GM18867 (cell line): Measurements from ENCODE around the gene PPM1J.

Experiments
- ATAC-seq: cut with Tn5 transposase; IDR thresholded peaks from one replicate; pipeline ENCODE4 v1.9.1; 2021; ENCODE audit warnings: mild to moderate bottlenecking, moderate library complexity; ENCODE audit not compliant: unreplicated experiment

PPM1J gene

DNA sequence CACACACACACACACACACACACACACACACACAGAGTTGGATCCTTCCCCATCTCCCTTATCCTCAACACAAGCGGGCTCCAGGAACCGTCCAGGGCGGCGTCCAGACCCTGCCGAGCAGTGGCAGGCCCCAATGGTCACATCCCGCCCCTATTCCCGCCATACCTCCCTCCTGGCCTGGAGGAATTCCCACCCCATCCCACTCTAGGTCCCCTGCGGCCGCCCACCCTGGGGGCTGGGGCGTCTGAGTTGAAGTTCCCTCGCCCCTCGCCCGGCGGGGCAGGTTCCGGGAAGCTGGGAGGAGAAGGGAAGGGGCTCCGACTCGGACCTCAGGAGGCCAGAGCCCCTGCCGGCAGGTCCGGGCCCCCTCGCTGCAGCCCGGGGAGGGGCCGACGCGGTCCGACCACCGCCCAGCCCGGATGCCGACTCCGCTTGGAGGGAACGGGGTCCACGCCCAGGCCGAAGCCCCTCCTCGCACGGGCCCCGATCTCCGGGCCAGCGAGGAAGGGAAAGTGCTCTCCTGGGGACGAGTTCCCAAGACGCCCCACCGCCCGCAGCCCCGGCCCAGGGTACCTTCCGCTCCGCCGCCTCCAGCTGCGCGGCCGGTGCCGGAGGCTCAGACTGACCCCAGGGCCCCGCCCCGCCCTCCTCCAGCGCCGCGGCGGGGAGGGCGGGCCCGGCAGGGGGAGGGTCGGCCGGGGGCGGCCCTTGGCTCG lies 8.5 kb downstream of the PPM1J start, which contains the start of gene RHOC:
Gene RHOC (minus strand): TSS at position 623 of the 716 bp plus-strand sequence. CDS start 3,328 bp downstream, outside the sequence.
- peak; percentile 71 for ATAC-seq

DNA sequence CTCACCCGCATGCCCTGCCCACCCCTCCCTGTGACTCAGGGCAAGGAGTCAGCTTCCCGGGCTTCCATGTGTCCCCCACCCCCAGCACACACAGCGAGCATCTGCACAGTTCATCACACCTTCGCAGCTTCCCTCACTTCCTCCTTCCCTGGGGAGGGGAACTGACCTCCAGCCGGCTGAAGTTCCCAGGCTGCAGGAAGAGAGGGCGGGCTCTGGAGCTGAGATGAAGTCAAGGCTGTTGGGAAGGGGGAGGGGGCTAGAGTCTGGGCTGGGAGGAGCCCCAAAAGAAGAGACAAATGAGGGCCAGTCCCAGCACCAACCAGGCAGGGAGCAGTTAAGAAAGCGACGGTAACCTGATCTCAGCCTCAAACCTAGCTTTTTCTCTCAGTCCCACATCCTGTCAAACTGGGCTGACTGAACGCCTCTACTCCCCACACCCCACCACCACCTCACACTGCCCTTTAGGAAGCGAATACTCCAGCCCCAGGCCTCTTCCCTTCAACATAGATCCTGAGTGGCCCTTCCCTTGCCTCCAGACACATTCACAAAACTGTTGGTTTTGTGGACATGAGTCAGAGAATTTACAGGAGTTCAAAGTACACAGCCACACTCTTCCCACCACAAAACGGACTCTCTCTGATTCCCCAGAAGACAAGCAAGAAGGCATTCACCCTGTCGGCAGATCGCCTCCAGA lies 10.1 kb downstream of the PPM1J start:
- peak; percentile 62 for ATAC-seq

DNA sequence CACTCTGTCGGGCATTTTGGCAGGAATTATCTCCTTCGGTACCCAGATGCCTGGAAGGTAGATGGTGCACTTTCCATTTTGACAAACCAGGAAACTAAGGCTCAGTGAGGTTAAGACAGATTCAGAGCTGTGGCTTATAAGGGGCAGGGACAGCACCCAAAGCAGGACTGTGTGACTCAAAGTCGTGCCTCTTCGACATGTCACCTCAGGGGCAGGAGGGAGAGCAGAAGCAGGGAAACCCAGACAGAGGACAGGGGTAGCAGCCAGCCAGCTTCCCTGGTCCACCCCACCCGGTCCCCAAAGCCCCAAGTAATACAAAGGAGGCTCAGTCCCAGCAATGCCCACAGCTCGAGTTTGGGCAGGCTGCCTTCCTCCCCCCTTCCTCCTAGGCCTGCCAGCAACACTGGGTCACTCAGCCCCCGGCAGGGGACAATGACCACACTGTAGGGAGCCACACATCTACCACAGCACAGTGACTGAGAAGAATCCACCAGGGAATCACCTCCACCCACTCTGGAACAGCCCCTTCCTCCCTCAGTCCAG lies 10.7 kb downstream of the PPM1J start:
- no peak for ATAC-seq

DNA sequence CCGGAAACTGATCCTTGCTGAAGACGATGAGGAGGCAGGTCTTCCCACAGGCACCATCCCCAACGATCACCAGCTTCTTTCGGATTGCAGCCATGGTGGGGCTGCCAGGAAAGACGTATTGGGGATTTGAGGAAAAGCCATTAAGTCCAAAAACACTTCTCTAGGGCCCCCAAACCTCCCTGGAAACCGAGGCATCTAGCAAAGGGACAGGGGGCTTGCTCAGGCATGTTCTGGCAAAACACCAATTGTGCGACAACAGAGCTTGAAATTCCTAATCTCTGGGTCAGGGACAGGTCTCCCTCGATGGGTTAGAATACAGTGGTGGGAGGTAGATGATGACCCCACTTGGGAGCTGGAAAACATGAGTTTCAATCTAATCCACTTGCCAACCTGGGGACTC lies 11.4 kb downstream of the PPM1J start:
- no peak for ATAC-seq

DNA sequence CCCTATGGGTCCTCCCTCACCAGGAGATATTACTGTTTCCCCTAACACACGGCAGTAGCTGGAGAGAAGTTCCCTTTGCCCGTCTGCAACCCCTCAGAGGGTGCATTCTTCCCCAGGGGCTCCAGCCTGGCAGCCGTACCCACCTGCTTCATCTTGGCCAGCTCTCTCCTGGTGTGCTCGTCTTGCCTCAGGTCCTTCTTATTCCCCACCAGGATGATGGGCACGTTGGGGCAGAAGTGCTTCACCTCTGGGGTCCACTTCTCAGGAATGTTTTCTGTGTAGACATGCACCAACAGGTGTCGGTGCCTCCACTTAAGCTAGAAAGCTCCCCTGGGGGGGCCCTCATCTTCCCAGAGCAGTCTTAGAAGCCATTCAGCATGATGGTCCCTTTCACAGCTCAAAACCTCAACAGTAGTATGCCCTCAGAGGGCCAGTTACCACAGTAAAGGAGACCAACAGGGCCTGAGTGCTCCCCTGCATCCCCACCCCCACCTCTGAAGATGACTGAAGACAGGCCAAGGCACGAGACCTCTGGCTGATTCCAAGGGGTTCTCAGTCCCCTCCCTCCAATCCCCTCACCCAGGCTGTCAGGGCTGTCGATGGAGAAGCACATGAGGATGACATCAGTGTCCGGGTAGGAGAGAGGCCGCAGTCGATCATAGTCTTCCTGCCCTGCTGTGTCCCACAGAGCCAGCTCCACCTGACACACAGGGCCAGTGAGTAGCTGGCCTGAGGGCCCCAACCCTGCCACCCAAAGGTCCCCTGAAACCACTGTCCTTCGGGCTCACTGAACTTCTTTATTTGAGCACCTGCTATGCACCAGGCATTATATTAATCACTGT lies 12.5 kb downstream of the PPM1J start:
- ATAC-seq: no peak

DNA sequence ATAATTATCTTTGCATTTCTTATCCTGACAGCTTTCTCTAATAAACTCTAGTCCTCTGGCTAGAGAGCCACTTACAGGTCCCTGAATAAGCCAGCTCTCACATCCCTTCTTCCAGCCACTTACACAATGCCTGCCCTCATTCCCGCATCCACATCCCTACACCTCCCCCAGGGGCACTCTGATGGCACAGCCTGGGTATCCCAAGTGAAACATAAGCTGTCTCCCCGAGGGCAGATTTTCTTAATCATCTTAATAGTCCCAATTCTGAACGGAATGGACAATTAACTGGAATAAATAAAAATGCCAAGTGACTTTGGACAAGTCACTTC lies 13.1 kb downstream of the PPM1J start:
- ATAC-seq: no peak

DNA sequence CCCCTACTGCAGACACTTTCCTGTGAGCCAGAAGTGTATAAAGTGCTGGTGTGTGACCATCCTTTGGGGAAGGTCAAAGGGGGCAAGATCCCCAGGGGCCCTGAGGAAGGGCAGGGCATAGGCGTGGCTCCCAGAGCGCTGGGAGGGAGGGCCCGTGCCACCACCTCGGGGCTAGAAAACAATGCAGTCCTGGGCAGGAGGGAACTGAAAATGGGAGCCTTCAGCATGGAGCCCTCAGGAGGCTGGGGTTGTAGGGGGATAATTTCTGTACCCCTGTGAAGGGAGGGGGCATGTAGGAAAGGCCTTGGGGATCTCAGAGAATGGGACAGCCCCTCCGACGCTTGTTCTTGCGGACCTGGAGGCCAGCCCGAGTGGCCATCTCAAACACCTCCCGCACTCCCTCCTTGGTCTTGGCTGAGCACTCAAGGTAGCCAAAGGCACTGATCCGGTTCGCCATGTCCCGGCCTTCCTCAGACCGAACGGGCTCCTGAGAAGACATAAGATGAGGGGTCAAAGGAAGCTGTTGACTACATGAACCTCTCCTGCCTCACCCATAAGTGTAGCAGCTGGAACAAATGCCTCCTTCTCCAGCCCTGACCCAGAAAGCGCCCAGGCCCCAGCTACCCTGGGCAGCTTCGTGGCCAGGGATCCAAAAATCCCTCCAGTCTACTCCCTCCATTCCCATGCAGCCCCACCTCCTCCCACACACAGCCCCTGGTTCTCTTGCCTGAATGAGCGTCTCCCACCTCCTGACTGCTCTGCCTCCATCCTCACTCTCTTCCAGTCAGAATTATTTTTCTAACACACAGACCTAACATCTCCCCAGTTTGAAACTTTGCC lies 13.7 kb downstream of the PPM1J start:
- no peak for ATAC-seq

DNA sequence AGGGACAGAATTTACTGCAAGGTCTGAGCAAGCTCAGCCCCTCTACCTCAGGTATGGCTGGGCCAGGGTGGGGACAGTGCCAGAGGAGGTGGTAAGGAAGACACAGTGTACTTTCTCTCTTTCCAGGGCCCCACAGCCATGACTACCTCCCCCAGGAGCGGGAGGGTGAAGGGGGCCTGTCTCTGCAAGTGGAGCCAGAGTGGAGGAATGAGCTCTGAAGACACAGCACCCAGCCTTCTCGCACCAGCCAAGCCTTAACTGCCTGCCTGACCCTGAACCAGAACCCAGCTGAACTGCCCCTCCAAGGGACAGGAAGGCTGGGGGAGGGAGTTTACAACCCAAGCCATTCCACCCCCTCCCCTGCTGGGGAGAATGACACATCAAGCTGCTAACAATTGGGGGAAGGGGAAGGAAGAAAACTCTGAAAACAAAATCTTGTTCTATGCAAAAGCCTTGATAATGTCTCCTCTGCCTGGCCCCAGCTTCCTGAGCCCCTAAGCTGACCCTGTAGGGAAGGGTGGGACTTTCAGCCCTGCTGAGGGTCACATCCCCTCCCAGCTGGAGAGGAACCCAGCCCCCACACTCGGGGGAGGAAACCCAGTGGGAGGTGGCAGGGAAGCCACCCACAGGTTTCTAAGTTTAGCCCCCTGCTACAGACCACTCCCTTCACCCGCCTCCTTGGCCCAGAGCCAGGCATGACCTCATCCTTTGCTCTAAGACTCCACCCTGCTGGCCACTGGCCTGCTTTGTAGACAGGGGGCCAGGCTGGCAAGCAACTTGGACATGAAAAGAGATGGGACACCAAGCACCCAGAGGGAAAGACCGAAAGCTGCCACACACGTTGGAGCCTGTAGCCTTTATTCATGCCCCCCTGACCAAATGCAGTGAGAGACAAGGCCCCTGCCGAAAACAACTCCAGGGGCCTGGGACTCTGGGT lies 14.6 kb downstream of the PPM1J start:
- ATAC-seq: no peak

DNA sequence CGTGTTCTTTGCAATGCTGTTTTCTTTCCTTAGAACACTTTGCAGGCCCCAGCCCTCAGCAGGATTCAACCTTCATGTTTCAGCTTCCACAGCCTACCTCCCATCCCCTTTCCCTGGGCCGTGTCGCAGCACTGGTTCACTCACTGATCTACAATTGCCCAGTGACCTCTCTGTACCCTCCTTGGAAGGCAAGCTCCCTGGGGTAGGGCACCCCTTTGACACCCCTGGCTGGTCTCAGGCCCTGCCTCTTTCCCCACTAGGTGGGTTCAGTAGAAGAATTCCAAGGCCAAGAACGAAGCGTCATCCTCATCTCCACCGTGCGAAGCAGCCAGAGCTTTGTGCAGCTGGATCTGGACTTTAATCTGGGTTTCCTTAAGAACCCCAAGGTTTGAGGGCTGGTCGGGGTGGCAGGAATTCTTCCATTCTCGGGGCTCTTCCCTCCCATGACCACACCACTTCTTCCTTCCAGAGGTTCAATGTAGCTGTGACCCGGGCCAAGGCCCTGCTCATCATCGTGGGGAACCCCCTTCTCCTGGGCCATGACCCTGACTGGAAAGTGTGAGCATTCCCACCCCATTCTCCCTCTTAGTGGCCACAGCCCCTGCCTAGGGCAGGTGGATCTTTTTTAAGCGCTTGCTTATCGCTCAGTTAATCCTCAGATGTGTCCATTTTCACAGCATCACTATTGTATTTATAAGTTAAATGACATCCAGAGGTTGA lies 15.5 kb downstream of the PPM1J start:
- ATAC-seq: no peak

DNA sequence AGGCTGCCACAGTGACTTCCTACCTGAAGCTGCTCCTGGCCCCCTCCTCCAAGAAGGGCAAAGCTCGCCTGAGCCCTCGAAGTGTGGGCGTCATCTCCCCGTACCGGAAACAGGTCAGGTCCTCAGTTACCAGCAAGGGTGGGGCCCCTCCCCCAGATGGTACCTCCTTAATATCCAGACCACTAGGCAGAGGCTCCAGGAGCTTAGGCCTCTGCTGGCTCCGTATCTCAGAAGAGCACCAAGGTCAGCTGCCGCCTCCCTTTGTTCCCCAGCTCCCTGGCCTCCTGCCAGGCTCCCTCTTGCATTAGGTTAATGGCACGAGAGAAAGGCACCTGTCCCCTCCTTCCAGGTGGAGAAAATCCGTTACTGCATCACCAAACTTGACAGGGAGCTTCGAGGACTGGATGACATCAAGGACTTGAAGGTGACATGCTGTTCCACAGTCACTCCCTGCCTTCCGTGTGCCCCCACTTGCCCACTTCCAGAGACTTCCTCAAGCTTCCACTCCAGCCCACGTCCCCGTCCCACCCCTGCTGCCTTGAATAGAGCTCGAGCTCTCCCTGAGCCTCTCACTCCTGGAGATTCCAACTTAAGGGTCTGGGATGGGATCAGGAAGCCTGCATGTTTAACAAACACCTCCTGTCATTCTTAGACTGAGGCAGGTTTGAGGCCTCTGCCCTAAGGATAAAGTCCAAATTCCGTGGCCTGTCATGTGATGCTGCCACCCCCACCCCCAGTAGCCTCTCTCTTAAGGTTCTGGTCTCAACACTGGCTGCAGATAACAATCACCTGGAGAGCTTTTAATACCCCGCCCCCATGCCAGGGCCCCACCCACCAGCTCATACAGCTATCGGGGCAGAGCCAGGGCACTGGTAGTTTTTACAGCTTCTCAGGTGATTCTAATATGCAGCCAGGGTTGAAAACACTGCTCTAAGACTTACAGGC lies 16.5 kb downstream of the PPM1J start:
- no peak for ATAC-seq

DNA sequence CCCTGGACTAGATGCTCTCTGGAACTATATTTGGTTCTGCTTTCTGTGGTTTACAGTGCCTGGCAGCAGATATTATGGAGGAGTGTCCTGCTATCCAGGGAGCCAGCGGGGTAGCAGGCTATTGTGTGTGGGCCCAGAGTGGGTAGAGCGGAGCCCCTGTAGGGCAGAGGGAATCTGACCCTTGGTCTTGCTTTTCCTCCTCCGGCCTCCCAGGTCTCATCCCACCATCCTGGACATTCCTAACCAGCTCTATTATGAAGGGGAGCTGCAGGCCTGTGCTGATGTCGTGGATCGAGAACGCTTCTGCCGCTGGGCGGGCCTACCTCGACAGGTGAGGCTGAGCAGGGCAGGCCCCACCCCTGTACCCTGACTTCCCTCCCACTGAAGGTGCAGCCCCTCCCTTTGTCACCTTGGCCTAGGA lies 17.3 kb downstream of the PPM1J start:
- ATAC-seq: no peak

DNA sequence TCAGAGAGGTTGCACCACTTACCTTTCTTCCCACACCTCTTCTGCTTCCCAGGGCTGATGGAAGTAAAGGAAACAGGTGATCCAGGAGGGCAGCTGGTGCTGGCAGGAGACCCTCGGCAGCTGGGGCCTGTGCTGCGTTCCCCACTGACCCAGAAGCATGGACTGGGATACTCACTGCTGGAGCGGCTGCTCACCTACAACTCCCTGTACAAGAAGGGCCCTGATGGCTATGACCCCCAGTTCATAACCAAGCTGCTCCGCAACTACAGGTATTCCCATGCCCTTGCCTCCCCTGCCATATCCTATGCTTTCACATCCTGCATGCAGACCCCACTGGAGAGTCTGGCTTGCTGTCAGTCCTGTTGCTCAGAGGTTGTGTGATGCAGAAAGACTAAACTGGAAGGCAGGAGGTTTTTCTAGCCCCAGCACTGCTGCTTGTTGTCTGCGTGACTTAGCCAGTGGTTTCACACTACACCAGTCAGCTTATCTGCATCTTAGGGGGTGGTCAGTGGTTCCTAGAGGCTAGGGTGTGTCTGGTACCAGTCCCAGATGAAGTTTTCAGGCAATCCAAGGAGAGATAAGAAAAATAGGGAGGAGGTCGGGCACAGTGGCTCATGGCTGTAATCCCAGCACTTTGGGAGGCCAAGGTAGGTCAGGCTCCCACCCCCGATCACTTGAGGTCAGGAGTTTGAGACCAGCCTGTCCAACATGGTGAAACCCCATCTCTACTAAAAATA lies 18.4 kb downstream of the PPM1J start:
- ATAC-seq: no peak

DNA sequence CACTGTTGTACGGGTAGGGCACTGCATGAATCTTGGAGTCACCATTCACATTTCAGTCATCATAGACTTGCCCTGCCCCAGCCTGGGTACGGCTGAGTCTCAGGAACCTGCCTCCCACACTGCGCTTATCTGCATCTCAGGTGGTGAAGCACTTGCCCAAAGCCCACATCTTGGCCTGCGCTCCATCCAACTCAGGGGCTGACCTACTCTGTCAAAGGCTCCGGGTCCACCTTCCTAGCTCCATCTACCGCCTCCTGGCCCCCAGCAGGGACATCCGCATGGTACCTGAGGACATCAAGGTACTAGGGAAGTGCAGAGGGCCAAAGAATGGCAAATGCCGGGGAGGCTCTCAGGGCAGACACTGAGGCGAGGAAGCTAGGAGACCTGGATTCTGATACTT lies 19.9 kb downstream of the PPM1J start:
- no peak for ATAC-seq

DNA sequence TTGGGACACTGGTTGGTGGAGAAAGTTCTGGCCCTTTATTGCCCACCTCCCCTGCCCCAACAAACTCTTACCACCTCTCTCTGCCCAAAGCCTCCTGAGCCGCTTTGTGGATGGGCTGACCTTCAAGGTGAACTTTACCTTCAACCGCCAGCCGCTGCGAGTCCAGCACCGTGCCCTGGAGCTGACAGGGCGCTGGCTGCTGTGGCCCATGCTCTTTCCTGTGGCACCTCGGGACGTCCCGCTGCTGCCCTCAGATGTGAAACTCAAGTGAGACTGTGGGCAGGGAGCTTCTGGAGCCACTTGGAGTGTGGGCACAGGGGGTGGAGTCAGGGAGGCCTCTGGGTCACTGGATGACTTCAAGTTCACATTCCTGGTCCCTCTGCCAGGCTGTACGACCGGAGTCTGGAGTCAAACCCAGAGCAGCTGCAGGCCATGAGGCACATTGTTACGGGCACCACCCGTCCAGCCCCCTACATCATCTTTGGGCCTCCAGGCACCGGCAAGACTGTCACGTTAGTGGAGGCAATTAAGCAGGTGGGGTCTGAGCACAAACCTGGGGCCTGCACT lies 20.7 kb downstream of the PPM1J start:
- ATAC-seq: no peak

DNA sequence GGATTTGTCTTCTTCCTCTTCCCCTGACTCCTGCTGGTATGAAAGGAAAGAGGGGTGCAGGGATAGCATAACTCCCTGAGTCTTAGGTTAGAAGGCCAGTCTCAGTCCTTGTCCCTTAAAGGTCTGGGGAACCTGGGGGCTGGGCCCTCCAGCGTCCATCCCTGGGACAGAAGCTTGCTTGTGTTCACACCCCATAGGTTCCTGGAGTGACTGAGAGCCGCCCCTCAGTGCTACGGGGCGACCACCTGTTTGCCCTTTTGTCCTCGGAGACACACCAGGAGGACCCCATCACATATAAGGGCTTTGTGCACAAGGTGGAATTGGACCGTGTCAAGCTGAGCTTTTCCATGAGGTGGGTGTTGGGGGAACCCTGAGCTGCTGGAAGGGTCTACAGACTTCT lies 21.3 kb downstream of the PPM1J start:
- no peak for ATAC-seq

DNA sequence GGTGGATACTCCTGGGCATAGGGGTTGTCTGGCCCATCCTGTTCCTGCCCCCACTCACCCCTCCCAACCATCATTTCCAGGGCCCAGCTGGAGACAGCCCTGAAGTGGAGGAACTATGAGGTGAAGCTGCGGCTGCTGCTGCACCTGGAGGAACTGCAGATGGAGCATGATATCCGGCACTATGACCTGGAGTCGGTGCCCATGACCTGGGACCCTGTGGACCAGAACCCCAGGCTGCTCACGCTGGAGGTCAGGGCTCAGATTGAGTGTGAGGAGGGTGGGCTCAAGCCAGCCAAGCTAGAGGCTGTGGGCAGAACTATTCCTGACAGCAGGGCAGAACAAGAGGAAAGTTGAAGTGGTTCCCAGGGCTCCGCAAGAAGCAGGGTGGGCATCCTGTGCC lies 22.5 kb downstream of the PPM1J start:
- no peak for ATAC-seq

DNA sequence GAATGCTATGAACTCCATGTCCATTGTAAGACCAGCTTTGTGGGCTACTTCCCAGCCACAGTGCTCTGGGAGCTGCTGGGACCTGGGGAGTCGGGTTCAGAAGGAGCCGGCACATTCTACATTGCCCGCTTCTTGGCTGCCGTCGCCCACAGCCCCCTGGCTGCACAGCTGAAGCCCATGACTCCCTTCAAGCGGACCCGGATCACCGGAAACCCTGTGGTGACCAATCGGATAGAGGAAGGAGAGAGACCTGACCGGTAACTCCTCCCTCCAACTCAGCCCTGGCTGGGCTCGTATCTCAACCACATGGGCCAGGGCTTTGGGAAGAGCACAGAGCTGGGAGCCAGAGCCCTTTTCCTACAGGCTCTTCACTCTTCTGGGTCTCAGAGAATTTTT lies 25.3 kb downstream of the PPM1J start:
- no peak for ATAC-seq
